K562 (cell line): ENCODE data around the gene AP1G1. TPM values are rescaled to one million over a fixed set of nuclear protein-coding genes. Genes with fewer than 3 reads are reported as not detected.

Experiments
- ATAC-seq: fragments of 200-7000 bp; cut with Tn5 transposase; 3 replicates; pipeline ENCODE4 v1.9.1; 2020; ENCODE audit warnings: moderate library complexity
- BruUV-seq: library from RNA; stranded (reverse); fragments of 400-500 nt; replicated peaks from 2 replicates; lab custom pipeline; 2021; lab: Mats Ljungman, UMichigan
- CTCF ChIA-PET: fragments of 300-600 bp; formaldehyde crosslinking; extraction: SDS; loops from one replicate; lab custom pipeline; 2021; ENCODE audit warnings: low intra/inter-chr PET ratio; lab: Yijun Ruan, JAX
- POLR2A ChIA-PET: fragments of 300-600, 350-650 bp; sonication (Branson Sonifier 250); formaldehyde crosslinking; extraction: SDS; loops from one replicate; lab custom pipeline; 2021; ENCODE audit warnings: antibody characterized with exemption, inconsistent platforms; lab: Yijun Ruan, JAX
- DNase-seq, 4 experiments: peaks; one replicate each; pipeline versions ENCODE4 v3.0.0 to v3.0.0-alpha.2; 2011 to 2018; ENCODE audit warnings: low spot score in 3 of 4, mixed read lengths in 3 of 4; ENCODE audit errors: extremely low read depth in 1 of 4
- FAIRE-seq: peaks from 2 replicates; lab custom pipeline; 2011; peaks lifted over from hg19 to GRCh38; lab: Jason Lieb, UNC
- H2AFZ ChIP-seq: 2 replicates; pipeline ENCODE4 v1.6.0; 2011; ENCODE audit warnings: low read depth, low read length, control low read depth, inconsistent platforms
- H3K27ac ChIP-seq: fragments of 200-600 bp; 3 replicates; pipeline ENCODE4 v1.8.0; 2011; ENCODE audit warnings: low read depth, mild to moderate bottlenecking, control low read depth, inconsistent platforms, low read length, moderate library complexity, mixed read lengths; ENCODE audit errors: extremely low read depth
- H3K27me3 ChIP-seq, 2 experiments: fragments of 300-600 bp in 1 of 2; 2 replicates in 1 of 2; 3 replicates in 1 of 2; pipeline versions ENCODE4 v1.6.0 to v1.8.0; 2011; ENCODE audit warnings: inconsistent platforms in 2 of 2, low read length in 2 of 2, mild to moderate bottlenecking in 1 of 2, mixed read lengths in 1 of 2, moderate library complexity in 1 of 2; ENCODE audit not compliant: control insufficient read depth in 2 of 2, insufficient read depth in 2 of 2
- H3K36me3 ChIP-seq: fragments of 300-600 bp; 3 replicates; pipeline ENCODE4 v1.8.0; 2011; ENCODE audit warnings: mild to moderate bottlenecking, low read length, inconsistent platforms; ENCODE audit not compliant: control insufficient read depth, insufficient read depth
- H3K4me1 ChIP-seq, 2 experiments: fragments of 200-600 bp in 1 of 2; replicated peaks in 1 of 2; 2 replicates in 1 of 2; 3 replicates in 1 of 2; pipeline versions ENCODE4 v1.5.1 to v1.8.0; 2011; ENCODE audit warnings: inconsistent platforms in 2 of 2, low read length in 2 of 2, mild to moderate bottlenecking in 1 of 2, mixed read lengths in 1 of 2, moderate library complexity in 1 of 2; ENCODE audit not compliant: control insufficient read depth in 2 of 2, insufficient read depth in 2 of 2
- H3K4me2 ChIP-seq: 2 replicates; pipeline ENCODE4 v1.6.1; 2011; ENCODE audit warnings: low read length, control low read depth, inconsistent platforms, mixed read lengths; ENCODE audit not compliant: insufficient read depth
- H3K4me3 ChIP-seq: fragments of 200-600 bp; sonication (generic), shearing (Covaris generic); 2 replicates; pipeline ENCODE4 v1.5.1; 2016; ENCODE audit warnings: control low read depth, inconsistent platforms
- H3K79me2 ChIP-seq: fragments of 200-600 bp; 3 replicates; pipeline ENCODE4 v1.8.0; 2011; ENCODE audit warnings: low read length, inconsistent platforms; ENCODE audit not compliant: control insufficient read depth, insufficient read depth
- H3K9ac ChIP-seq, 2 experiments: 2 replicates each; pipeline versions ENCODE4 v1.6.0 to v1.6.1; 2011; ENCODE audit warnings: low read depth in 2 of 2, low read length in 2 of 2, control low read depth in 1 of 2, inconsistent platforms in 1 of 2, mild to moderate bottlenecking in 1 of 2, mixed read lengths in 1 of 2; ENCODE audit not compliant: insufficient read depth in 1 of 2
- H3K9me1 ChIP-seq: one replicate; pipeline ENCODE4 v1.6.0; 2011; ENCODE audit warnings: inconsistent platforms, mild to moderate bottlenecking, low read length, moderate library complexity; ENCODE audit not compliant: control insufficient read depth, insufficient read depth
- H3K9me3 ChIP-seq: replicated peaks from 2 replicates; pipeline ENCODE4 v1.5.1; 2011; ENCODE audit warnings: low read depth, low read length, inconsistent platforms; ENCODE audit not compliant: control insufficient read depth, insufficient read depth
- H4K20me1 ChIP-seq: replicated peaks from 2 replicates; pipeline ENCODE4 v1.6.1; 2011; ENCODE audit warnings: low read length, inconsistent platforms, mixed read lengths; ENCODE audit not compliant: control insufficient read depth, insufficient read depth
- BRD4 ChIP-seq: fragments of 200-600 bp; sonication (generic); IDR thresholded peaks from 2 replicates; pipeline ENCODE4 v1.6.1; 2017; ENCODE audit warnings: inconsistent platforms
- CCNT2 ChIP-seq: IDR thresholded peaks from 2 replicates; pipeline ENCODE4 v1.6.1; 2011; ENCODE audit warnings: borderline replicate concordance, low read depth, mild to moderate bottlenecking, moderate library complexity, mixed read lengths, low read length; ENCODE audit not compliant: insufficient read length; ENCODE audit errors: extremely low read depth
- CHCHD3 ChIP-seq: fragments of 250-450 bp; sonication (Bioruptor Pico); IDR thresholded peaks from 2 replicates; pipeline ENCODE4 v2.1.2; 2022; ENCODE audit warnings: mild to moderate bottlenecking
- EGR1 ChIP-seq: fragments of 450-650 bp; conservative IDR thresholded peaks from 2 replicates; pipeline ENCODE4 v1.6.1; 2017; ENCODE audit warnings: mild to moderate bottlenecking
- FIP1L1 ChIP-seq: fragments of 200-400 bp; formaldehyde crosslinking; IDR thresholded peaks from 2 replicates; pipeline ENCODE4 v1.6.1; 2018; ENCODE audit warnings: mild to moderate bottlenecking, low read depth, low read length; ENCODE audit not compliant: poor library complexity, severe bottlenecking
- NFRKB ChIP-seq: fragments of 450-650 bp; IDR thresholded peaks from 2 replicates; pipeline ENCODE4 v1.6.1; 2016; ENCODE audit warnings: low read depth
- RBM34 ChIP-seq: fragments of 200-400 bp; formaldehyde crosslinking; IDR thresholded peaks from 2 replicates; pipeline ENCODE4 v1.6.1; 2018; ENCODE audit warnings: low read length, borderline replicate concordance; ENCODE audit not compliant: insufficient read depth
- SMARCE1 ChIP-seq: fragments of 450-650 bp; IDR thresholded peaks from 2 replicates; pipeline ENCODE4 v1.7.1; 2016; ENCODE audit warnings: mild to moderate bottlenecking
- TAL1 ChIP-seq: fragments of 450-650 bp; IDR thresholded peaks from 2 replicates; pipeline ENCODE4 v1.6.1; 2016; ENCODE audit warnings: mild to moderate bottlenecking
- ZBTB5 ChIP-seq: fragments of 450-650 bp; IDR thresholded peaks from 2 replicates; pipeline ENCODE4 v1.6.1; 2017; ENCODE audit warnings: antibody characterized with exemption
- ZMIZ1 ChIP-seq, 2 experiments: fragments of 150-350 bp in 1 of 2; IDR thresholded peaks; 2 replicates each; pipeline ENCODE4 v1.6.1; 2012 to 2016; ENCODE audit warnings: low read depth in 2 of 2, low read length in 2 of 2, mild to moderate bottlenecking in 1 of 2, moderate library complexity in 1 of 2
- ZNF217 ChIP-seq: sonication (generic); formaldehyde crosslinking; IDR thresholded peaks from 2 replicates; pipeline ENCODE4 v1.8.0; 2022; ENCODE audit warnings: mild to moderate bottlenecking, missing genetic modification reagents
- ZNF41 ChIP-seq: fragments of 250-450 bp; sonication (Bioruptor Pico); conservative IDR thresholded peaks from 2 replicates; pipeline ENCODE4 v1.4.0; 2020; ENCODE audit warnings: mild to moderate bottlenecking
- ZNF76 ChIP-seq: fragments of 250-450 bp; sonication (Bioruptor Pico); IDR thresholded peaks from 2 replicates; pipeline ENCODE4 v1.4.0; 2020; ENCODE audit warnings: mild to moderate bottlenecking, moderate library complexity, borderline replicate concordance
- WGBS: fragments of 100-300 bp; shearing (Covaris generic); methylation state at CpG from one replicate; pipeline ENCODE4 v1.1.6; 2016; ENCODE audit warnings: low coverage, mixed read lengths; ENCODE audit not compliant: insufficient coverage; ENCODE audit errors: missing lambda C conversion rate; 5-methylcytosine and 5-hydroxymethylcytosine counted together
- in situ Hi-C: fragments of 300-500 bp; cut with MboI; formaldehyde crosslinking; loops from 4 replicates; pipeline ENCODE4 v1.15.0; 2018; ENCODE audit warnings: inconsistent platforms, mixed read lengths
- intact Hi-C: fragments of 100-400 bp; cut with micrococcal nuclease; formaldehyde crosslinking; loops from 2 replicates; pipeline ENCODE4 v1.14.2; 2022
- polyA plus RNA-seq, 8 experiments: library from polyadenylated mRNA; depleted of rRNA in 4 of 8; stranded (reverse) in 5 of 8; unstranded in 3 of 8; fragments of >200 nt; fragmentation: Nextera tagmentation in 2 of 8; fragmentation: Illumina TruSeq in 1 of 8; extraction: Ambion mirVana in 2 of 8; extraction: Trizol in 1 of 8; gene quantifications; 2 replicates each; pipeline versions ENCODE4 v1.2.1 to v1.2.3, GENCODE V29; 2011 to 2014; ENCODE audit warnings: inconsistent platforms in 1 of 8, missing spikeins in 1 of 8
- total RNA-seq, 7 experiments: library from RNA; depleted of rRNA in 6 of 7; stranded (reverse); fragments of >200 nt in 6 of 7; fragmentation: Illumina TruSeq in 2 of 7; extraction: Trizol in 2 of 7; gene quantifications; 2 replicates each; pipeline versions ENCODE4 v1.2.1 to v1.2.3, GENCODE V29; 2011 to 2021; ENCODE audit warnings: low replicate concordance in 1 of 7
- TF ChIP-seq, protein P1 (sequence below): sonication (generic); formaldehyde crosslinking; IDR thresholded peaks from 2 replicates; pipeline ENCODE4 v1.8.1; 2023; ENCODE audit warnings: mild to moderate bottlenecking, missing genetic modification reagents

The AP1G1 gene
- total and polyA plus RNA-seq, 9 of the 15 experiments (the other 6 are each of a cell fraction or from before 2014, with no cell fraction given) = 7.0 to 59.2 (median 42.0) TPM

DNA sequence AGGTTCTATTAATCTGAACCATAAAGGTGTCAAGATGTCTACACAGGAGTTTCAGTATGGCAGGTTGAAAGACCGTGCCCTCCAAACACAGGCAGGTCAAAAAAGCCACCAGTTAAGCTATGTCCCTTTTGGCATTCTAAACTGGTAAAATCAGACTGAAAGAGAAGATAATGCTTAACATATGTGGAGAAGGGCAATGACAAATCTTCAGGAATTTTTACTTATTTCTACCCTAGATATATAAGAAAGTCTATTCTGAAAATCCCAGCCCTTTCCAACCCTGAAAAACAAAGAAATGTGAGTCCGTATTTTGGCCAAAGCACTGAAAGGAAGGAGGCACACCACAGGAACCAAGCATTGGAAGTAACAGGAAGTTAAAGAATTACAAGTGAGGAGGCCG is 16.5 kb downstream of the AP1G1 start:
- Histone ChIP-seq H3K4me3 (no peak overlapping the region), H3K4me2 (no peak overlapping the region), H3K27me3 (no peaks in the 10 kb centered on the region), H3K9me1 (no peaks in the 10 kb centered on the region), H3K27ac (no peak overlapping the region), H3K79me2 (peaks cover 96% of the 10 kb centered on the region), H2AFZ (no peak overlapping the region), H4K20me1 (peaks cover 12% of the 10 kb centered on the region), H3K4me1 (no peaks in the 10 kb centered on the region; a peak in 2 of 5 replicates), H3K36me3 (peaks cover 46% of the 10 kb centered on the region), H3K9ac (no peak overlapping the region), H3K9me3 (no peaks in the 10 kb centered on the region)
- FAIRE-seq = no peak
- ChIA-PET POLR2A (no interaction called here), CTCF (no interaction called here)
- in situ Hi-C loops = no loop called here
- no peak for ATAC-seq
- 83% methylated on average over 3 of the region's 3 CpGs for WGBS
- intact Hi-C loops = no loop called here
- DNase-seq = no peak
- BruUV-seq = no TSS peak
- no peak for TF ChIP-seq FIP1L1
- TF ChIP-seq EGR1 = no peak
- TF ChIP-seq, protein P1, sequence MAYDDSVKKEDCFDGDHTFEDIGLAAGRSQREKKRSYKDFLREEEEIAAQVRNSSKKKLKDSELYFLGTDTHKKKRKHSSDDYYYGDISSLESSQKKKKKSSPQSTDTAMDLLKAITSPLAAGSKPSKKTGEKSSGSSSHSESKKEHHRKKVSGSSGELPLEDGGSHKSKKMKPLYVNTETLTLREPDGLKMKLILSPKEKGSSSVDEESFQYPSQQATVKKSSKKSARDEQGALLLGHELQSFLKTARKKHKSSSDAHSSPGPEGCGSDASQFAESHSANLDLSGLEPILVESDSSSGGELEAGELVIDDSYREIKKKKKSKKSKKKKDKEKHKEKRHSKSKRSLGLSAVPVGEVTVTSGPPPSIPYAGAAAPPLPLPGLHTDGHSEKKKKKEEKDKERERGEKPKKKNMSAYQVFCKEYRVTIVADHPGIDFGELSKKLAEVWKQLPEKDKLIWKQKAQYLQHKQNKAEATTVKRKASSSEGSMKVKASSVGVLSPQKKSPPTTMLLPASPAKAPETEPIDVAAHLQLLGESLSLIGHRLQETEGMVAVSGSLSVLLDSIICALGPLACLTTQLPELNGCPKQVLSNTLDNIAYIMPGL (CRISPR knock-in tag) = no peak
- no peak for TF ChIP-seq CHCHD3 (CRISPR knock-in tag)
- no peak for TF ChIP-seq SMARCE1
- TF ChIP-seq ZNF41 (CRISPR knock-in tag) = no peak
- TF ChIP-seq BRD4 = no peak
- TF ChIP-seq ZMIZ1 (IDR thresholded peaks at IDR 0.05; ENCODE audit: low read depth in 2 of 2, low read length in 2 of 2) = no peak
- no peak for TF ChIP-seq RBM34
- no peak for TF ChIP-seq ZNF217 (CRISPR knock-in tag)
- no peak for TF ChIP-seq CCNT2
- no peak for TF ChIP-seq TAL1
- TF ChIP-seq ZBTB5 = no peak
- TF ChIP-seq ZNF76 (CRISPR knock-in tag) = no peak
- no peak for TF ChIP-seq NFRKB
